Neural cell (in vitro differentiated cells): ENCODE measurements around the gene VAV2. TPM values are rescaled to one million over a fixed set of nuclear protein-coding genes. Genes with fewer than 3 reads are reported as not detected.

Experiments
- H2AFZ ChIP-seq: fragments of 200-600, 300-800 bp; sonication (generic), shearing (Covaris generic); 2 replicates; pipeline ENCODE4 v1.6.0; 2014; ENCODE audit warnings: low read depth, mild to moderate bottlenecking, antibody characterized with exemption, low read length, moderate library complexity
- H3F3A ChIP-seq: fragments of 200-600 bp; shearing (Covaris generic); 2 replicates; pipeline ENCODE4 v1.6.1; 2016; ENCODE audit warnings: mild to moderate bottlenecking, moderate library complexity, mixed read lengths, antibody characterized with exemption, low read length; ENCODE audit not compliant: insufficient read depth, poor library complexity, severe bottlenecking
- H3K27ac ChIP-seq: fragments of 200-600, 300-800 bp; sonication (generic), shearing (Covaris generic); 2 replicates; pipeline ENCODE4 v1.5.1; 2014; ENCODE audit warnings: mild to moderate bottlenecking, low read length, moderate library complexity
- H3K27me3 ChIP-seq: fragments of 300-800, 200-600 bp; sonication (generic), shearing (Covaris generic); 2 replicates; pipeline ENCODE4 v1.6.0; 2014; ENCODE audit warnings: mild to moderate bottlenecking, low read depth, low read length, moderate library complexity; ENCODE audit not compliant: insufficient read depth
- H3K36me3 ChIP-seq: fragments of 300-800, 200-600 bp; sonication (generic), shearing (Covaris generic); 2 replicates; pipeline ENCODE4 v1.5.1; 2014; ENCODE audit warnings: mild to moderate bottlenecking, antibody characterized with exemption, low read length, moderate library complexity; ENCODE audit not compliant: insufficient read depth
- H3K4me2 ChIP-seq: fragments of 300-800, 200-600 bp; sonication (generic), shearing (Covaris generic); 2 replicates; pipeline ENCODE4 v1.6.0; 2014; ENCODE audit warnings: mild to moderate bottlenecking, low read length
- H3K4me3 ChIP-seq: fragments of 300-800, 200-600 bp; sonication (generic), shearing (Covaris generic); 2 replicates; pipeline ENCODE4 v1.5.1; 2014; ENCODE audit warnings: mild to moderate bottlenecking, low read length, moderate library complexity
- H3K79me2 ChIP-seq: fragments of 200-600 bp; shearing (Covaris generic); replicated peaks from 2 replicates; pipeline ENCODE4 v1.6.0; 2014; ENCODE audit warnings: mild to moderate bottlenecking, low read length, moderate library complexity; ENCODE audit not compliant: insufficient read depth
- H3K9ac ChIP-seq: fragments of 300-800, 200-600 bp; sonication (generic), shearing (Covaris generic); 2 replicates; pipeline ENCODE4 v1.6.1; 2016; ENCODE audit warnings: mild to moderate bottlenecking, low read length, mixed read lengths
- H3K9me2 ChIP-seq: fragments of 200-600 bp; shearing (Covaris generic); 2 replicates; pipeline ENCODE4 v1.6.1; 2016; ENCODE audit warnings: mild to moderate bottlenecking, low read length, mixed read lengths; ENCODE audit not compliant: insufficient read depth
- H3K9me3 ChIP-seq: fragments of 200-600, 300-800 bp; sonication (generic), shearing (Covaris generic); 2 replicates; pipeline ENCODE4 v1.6.1; 2016; ENCODE audit warnings: mild to moderate bottlenecking, mixed run types, low read length, moderate library complexity, mixed read lengths
- H4K20me1 ChIP-seq: fragments of 200-600 bp; shearing (Covaris generic); 2 replicates; pipeline ENCODE4 v1.6.1; 2016; ENCODE audit warnings: mild to moderate bottlenecking, mixed run types; ENCODE audit not compliant: insufficient read depth
- EP300 ChIP-seq: fragments of 450-650 bp; conservative IDR thresholded peaks from 2 replicates; pipeline ENCODE4 v1.6.1; 2014; ENCODE audit warnings: antibody characterized with exemption, mild to moderate bottlenecking, moderate library complexity; ENCODE audit not compliant: poor library complexity, severe bottlenecking
- EZH2 ChIP-seq: fragments of 200-600, 300-800 bp; shearing (Covaris generic), sonication (generic); IDR thresholded peaks from 2 replicates; pipeline ENCODE4 v1.6.1; 2014; ENCODE audit warnings: antibody characterized with exemption, low read length, borderline replicate concordance, mild to moderate bottlenecking; ENCODE audit not compliant: insufficient read depth, poor library complexity, severe bottlenecking
- MXI1 ChIP-seq: fragments of 450-650 bp; conservative IDR thresholded peaks from 2 replicates; pipeline ENCODE4 v1.6.1; 2014; ENCODE audit warnings: antibody characterized with exemption, mild to moderate bottlenecking; ENCODE audit not compliant: poor library complexity, severe bottlenecking
- POLR2AphosphoS5 ChIP-seq: IDR thresholded peaks from 2 replicates; pipeline ENCODE4 v1.6.1; 2012
- RAD21 ChIP-seq: fragments of 450-650 bp; conservative IDR thresholded peaks from 2 replicates; pipeline ENCODE4 v1.6.1; 2014; ENCODE audit warnings: antibody characterized with exemption, mild to moderate bottlenecking, moderate library complexity
- REST ChIP-seq: IDR thresholded peaks from 2 replicates; pipeline ENCODE4 v1.6.1; 2012; ENCODE audit warnings: borderline replicate concordance
- SMC3 ChIP-seq: fragments of 450-650 bp; conservative IDR thresholded peaks from 2 replicates; pipeline ENCODE4 v1.6.1; 2014; ENCODE audit warnings: antibody characterized with exemption, mild to moderate bottlenecking, moderate library complexity; ENCODE audit not compliant: poor library complexity
- TAF1 ChIP-seq: IDR thresholded peaks from 2 replicates; pipeline ENCODE4 v1.6.1; 2012; ENCODE audit warnings: low read depth
- polyA plus RNA-seq: library from polyadenylated mRNA; depleted of rRNA; stranded (reverse); fragments of >200 nt; gene quantifications from 2 replicates; pipeline ENCODE4 v1.2.3, GENCODE V29; 2014
- TF ChIP-seq, protein P1 (sequence below): fragments of 450-650 bp; IDR thresholded peaks from 2 replicates; pipeline ENCODE4 v1.5.1; 2014; ENCODE audit warnings: antibody characterized with exemption, mild to moderate bottlenecking, moderate library complexity; ENCODE audit not compliant: poor library complexity, severe bottlenecking

The VAV2 gene
- polyA plus RNA-seq, 1 donor from 2014 or later: 35.2 TPM

GRCh38 chr9:133824106-133824801 lies 167.9 kb downstream of the VAV2 start:
- Histone ChIP-seq H3K9ac (peak overlapping the region; percentile 27), H3K79me2 (no peaks in the 10 kb centered on the region), H3K4me3 (no peak overlapping the region), H2AFZ (no peak overlapping the region), H3K36me3 (no peaks in the 10 kb centered on the region), H3K27me3 (no peaks in the 10 kb centered on the region), H3K4me2 (no peak overlapping the region), H3K9me2 (no peaks in the 10 kb centered on the region), H3K27ac (peak overlapping the region; percentile 12), H3F3A (no peaks in the 10 kb centered on the region), H4K20me1 (no peaks in the 10 kb centered on the region), H3K9me3 (no peaks in the 10 kb centered on the region)
- TF ChIP-seq, protein P1, sequence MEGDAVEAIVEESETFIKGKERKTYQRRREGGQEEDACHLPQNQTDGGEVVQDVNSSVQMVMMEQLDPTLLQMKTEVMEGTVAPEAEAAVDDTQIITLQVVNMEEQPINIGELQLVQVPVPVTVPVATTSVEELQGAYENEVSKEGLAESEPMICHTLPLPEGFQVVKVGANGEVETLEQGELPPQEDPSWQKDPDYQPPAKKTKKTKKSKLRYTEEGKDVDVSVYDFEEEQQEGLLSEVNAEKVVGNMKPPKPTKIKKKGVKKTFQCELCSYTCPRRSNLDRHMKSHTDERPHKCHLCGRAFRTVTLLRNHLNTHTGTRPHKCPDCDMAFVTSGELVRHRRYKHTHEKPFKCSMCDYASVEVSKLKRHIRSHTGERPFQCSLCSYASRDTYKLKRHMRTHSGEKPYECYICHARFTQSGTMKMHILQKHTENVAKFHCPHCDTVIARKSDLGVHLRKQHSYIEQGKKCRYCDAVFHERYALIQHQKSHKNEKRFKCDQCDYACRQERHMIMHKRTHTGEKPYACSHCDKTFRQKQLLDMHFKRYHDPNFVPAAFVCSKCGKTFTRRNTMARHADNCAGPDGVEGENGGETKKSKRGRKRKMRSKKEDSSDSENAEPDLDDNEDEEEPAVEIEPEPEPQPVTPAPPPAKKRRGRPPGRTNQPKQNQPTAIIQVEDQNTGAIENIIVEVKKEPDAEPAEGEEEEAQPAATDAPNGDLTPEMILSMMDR: no peak
- TF ChIP-seq TAF1 (no peak), EP300 (no peak), REST (no peak), EZH2 (no peak), MXI1 (no peak), SMC3 (no peak), RAD21 (no peak), POLR2AphosphoS5 (no peak)

- Histone ChIP-seq H3F3A (no peaks in the 10 kb centered on the region), H3K27me3 (no peaks in the 10 kb centered on the region), H3K79me2 (no peaks in the 10 kb centered on the region), H3K4me3 (peak overlapping the region; percentile 16), H3K27ac (peak overlapping the region; percentile 12), H4K20me1 (no peaks in the 10 kb centered on the region), H2AFZ (no peak overlapping the region), H3K9ac (peak overlapping the region; percentile 27), H3K9me3 (no peaks in the 10 kb centered on the region), H3K9me2 (no peaks in the 10 kb centered on the region), H3K36me3 (no peaks in the 10 kb centered on the region), H3K4me2 (no peak overlapping the region)
- TF ChIP-seq SMC3 (peak; percentile 42), RAD21 (no peak), POLR2AphosphoS5 (peak; percentile 13)
- TF ChIP-seq, protein P1: peak; percentile 35
Observed at GRCh38 chr9:133823189-133824105, 168.7 kb downstream of the VAV2 start.
